Type B pancreatic cell (in vitro differentiated cells): ENCODE data around the gene SPRN. TPM values are rescaled to one million over a fixed set of nuclear protein-coding genes. Genes with fewer than 3 reads are reported as not detected.
"Not testable (repeated sequence)": the region's sequence is repeated elsewhere in the genome, so short reads cannot be mapped to it uniquely, and the experiment has no call there.

Experiments used
- DNase-seq: peaks from one replicate; pipeline ENCODE4 v3.0.0; 2021; ENCODE audit warnings: mixed read lengths; ENCODE audit not compliant: unreplicated experiment; ENCODE audit errors: extremely low spot score
- H3K27ac Mint-ChIP-seq: 2 replicates; pipeline ENCODE4 v1.8.0; 2021; ENCODE audit warnings: mild to moderate bottlenecking, mixed read lengths
- H3K27me3 Mint-ChIP-seq: 2 replicates; pipeline ENCODE4 v1.8.0; 2021; ENCODE audit warnings: mixed read lengths
- H3K36me3 Mint-ChIP-seq: 2 replicates; pipeline ENCODE4 v1.8.0; 2021; ENCODE audit warnings: mixed read lengths
- H3K4me1 Mint-ChIP-seq: one replicate; pipeline ENCODE4 v1.8.0; 2021; ENCODE audit warnings: mixed read lengths; ENCODE audit not compliant: unreplicated experiment
- H3K4me3 Mint-ChIP-seq: 2 replicates; pipeline ENCODE4 v1.8.0; 2021; ENCODE audit warnings: mild to moderate bottlenecking, mixed read lengths
- H3K9me3 Mint-ChIP-seq: 2 replicates; pipeline ENCODE4 v1.8.0; 2021; ENCODE audit warnings: mixed read lengths
- CTCF ChIP-seq: fragments of 200-600 bp; sonication (generic); conservative IDR thresholded peaks from 2 replicates; pipeline ENCODE4 v1.5.0; 2021; ENCODE audit warnings: antibody characterized with exemption, mild to moderate bottlenecking
- total RNA-seq: library from RNA; stranded (reverse); gene quantifications from 2 replicates; pipeline ENCODE4 v1.2.1, GENCODE V29; 2021; ENCODE audit warnings: low replicate concordance

Gene SPRN
- total RNA-seq, 1 donor from 2014 or later: 0.56 TPM

- no peak for DNase-seq
These were observed 33.7 kb downstream of the SPRN start for GRCh38 chr10:133390597-133391248.

DNA sequence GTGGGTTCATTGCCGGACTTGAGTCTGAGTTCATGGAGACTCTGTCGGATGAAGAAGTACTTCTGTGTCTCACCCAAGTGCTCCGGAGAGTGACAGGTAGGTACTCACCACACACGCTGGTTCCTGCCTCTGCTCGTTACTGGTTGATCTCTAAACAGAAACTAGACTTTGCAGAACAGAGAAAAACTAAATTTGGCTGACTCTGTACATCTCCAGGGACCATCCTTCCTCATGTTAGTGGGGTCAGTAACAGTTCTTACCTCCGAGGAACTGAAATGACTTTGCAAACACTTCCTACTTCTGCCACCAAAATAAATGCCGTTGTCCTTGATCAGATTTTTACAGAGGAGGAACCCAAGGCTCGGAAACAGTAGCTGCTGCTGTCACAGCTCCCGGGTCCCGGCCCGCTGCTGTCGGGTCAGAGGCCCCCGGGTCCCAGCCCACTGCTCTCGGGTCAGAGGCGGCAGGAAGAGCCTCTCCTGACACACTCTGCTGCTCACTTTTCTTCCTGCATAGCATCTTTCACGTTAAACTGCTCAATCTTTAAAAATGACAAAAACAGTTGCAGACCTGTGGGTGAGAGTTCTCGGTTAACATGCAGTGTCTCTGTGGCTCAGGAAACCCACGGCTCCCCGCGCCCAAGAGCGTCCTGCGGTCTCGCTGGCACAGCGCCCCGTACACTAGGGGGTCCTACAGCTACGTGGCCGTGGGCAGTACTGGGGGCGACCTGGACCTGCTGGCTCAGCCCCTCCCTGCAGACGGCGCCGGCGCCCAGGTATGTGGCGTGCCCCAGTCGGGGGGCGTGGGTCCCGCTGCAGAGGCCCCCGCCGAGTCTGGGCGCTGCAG lies 35.2 kb downstream of the SPRN start:
- Mint-ChIP-seq H3K9me3 (no peaks in the 10 kb centered on the region), H3K4me1 (no peaks in the 10 kb centered on the region), H3K27me3 (no peaks in the 10 kb centered on the region), H3K27ac (no peak overlapping the region), H3K36me3 (peaks cover 5% of the 10 kb centered on the region), H3K4me3 (no peak overlapping the region)
- no peak for TF ChIP-seq CTCF
- DNase-seq: no peak

More at GRCh38 chr10:133390597-133391248, 33.7 kb downstream of the SPRN start:
- Mint-ChIP-seq H3K9me3 (no peaks in the 10 kb centered on the region), H3K27me3 (no peaks in the 10 kb centered on the region), H3K4me1 (peaks cover 9% of the 10 kb centered on the region), H3K36me3 (peaks cover 8% of the 10 kb centered on the region), H3K27ac (no peak overlapping the region), H3K4me3 (no peak overlapping the region)
- TF ChIP-seq CTCF: no peak

GRCh38 chr10:133388236-133388972 lies 36.0 kb downstream of the SPRN start:
- H3K27me3 Mint-ChIP-seq: no peaks in the 10 kb centered on the region
- H3K4me3 Mint-ChIP-seq: no peak overlapping the region
- H3K27ac Mint-ChIP-seq: no peak overlapping the region
- no peaks in the 10 kb centered on the region for H3K4me1 Mint-ChIP-seq
- no peaks in the 10 kb centered on the region for H3K9me3 Mint-ChIP-seq
- no peak for DNase-seq
- TF ChIP-seq CTCF: no peak
- H3K36me3 Mint-ChIP-seq: peaks cover 5% of the 10 kb centered on the region

GRCh38 chr10:133386951-133387350 lies 37.5 kb downstream of the SPRN start:
- not testable (repeated sequence) for H3K4me1 Mint-ChIP-seq, H3K9me3 Mint-ChIP-seq, H3K4me3 Mint-ChIP-seq, DNase-seq, H3K27ac Mint-ChIP-seq, H3K27me3 Mint-ChIP-seq, H3K36me3 Mint-ChIP-seq

- TF ChIP-seq CTCF: no peak
- Mint-ChIP-seq H3K27ac (no peak overlapping the region), H3K27me3 (no peaks in the 10 kb centered on the region), H3K9me3 (no peaks in the 10 kb centered on the region), H3K4me1 (no peaks in the 10 kb centered on the region), H3K4me3 (no peak overlapping the region), H3K36me3 (peaks cover 5% of the 10 kb centered on the region)
- DNase-seq: no peak
These were observed 39.2 kb downstream of the SPRN start for GRCh38 chr10:133385214-133385613.
